Tibial nerve (tissue), 4 donors: ENCODE results near the gene ALK. TPM values are rescaled to one million over a fixed set of nuclear protein-coding genes. Genes with fewer than 3 reads are reported as not detected.

Source experiments
- DNase-seq, 2 donors: peaks; one replicate each; pipeline ENCODE4 v3.0.0-alpha.2; 2019; ENCODE audit warnings: low spot score in 2 of 2
- H3K27ac ChIP-seq, 4 donors: fragments of 200-600 bp; sonication (generic) in 3 of 4; one replicate each; pipeline ENCODE4 v1.5.1; 2017 to 2019; ENCODE audit warnings: mild to moderate bottlenecking in 1 of 4
- H3K27me3 ChIP-seq, 2 donors: fragments of 200-600 bp; sonication (generic) in 1 of 2; one replicate each; pipeline versions ENCODE4 v1.5.1 to v1.6.0; 2017 to 2019
- H3K36me3 ChIP-seq, 3 donors: fragments of 200-600 bp; sonication (generic); one replicate each; pipeline ENCODE4 v1.5.1; 2018 to 2019
- H3K4me1 ChIP-seq, 4 donors: fragments of 200-600 bp; sonication (generic) in 3 of 4; one replicate each; pipeline ENCODE4 v1.5.1; 2017 to 2019
- H3K4me3 ChIP-seq, 4 donors: fragments of 200-600 bp; sonication (generic) in 3 of 4; one replicate each; pipeline ENCODE4 v1.5.1; 2017 to 2019; ENCODE audit warnings: mild to moderate bottlenecking in 1 of 4, moderate library complexity in 1 of 4
- H3K9me3 ChIP-seq, 4 donors: fragments of 200-600 bp; sonication (generic) in 3 of 4; one replicate each; pipeline ENCODE4 v1.5.1; 2017 to 2019
- EP300 ChIP-seq, 2 donors: sonication (generic); formaldehyde crosslinking; IDR thresholded peaks; one replicate each; pipeline ENCODE4 v1.6.1; 2017; ENCODE audit warnings: antibody characterized with exemption in 2 of 2, mild to moderate bottlenecking in 1 of 2
- POLR2A ChIP-seq, 2 donors: fragments of 450-650 bp; IDR thresholded peaks; one replicate each; pipeline ENCODE4 v1.6.1; 2017; ENCODE audit warnings: antibody characterized with exemption in 2 of 2, mild to moderate bottlenecking in 2 of 2, moderate library complexity in 2 of 2
- WGBS, 2 donors: methylation state at CpG; one replicate each; pipeline ENCODE4 v1.1.5; 2018; 5-methylcytosine and 5-hydroxymethylcytosine counted together
- total RNA-seq, 4 donors: library from RNA; depleted of rRNA; stranded (reverse); fragments of >200 nt; gene quantifications; one replicate each; pipeline ENCODE4 v1.1.0, GENCODE V29; 2016
- TF ChIP-seq, protein P1 (sequence below), 5 experiments: fragments of 200-600 bp in 3 of 5; fragments of 450-650 bp in 2 of 5; sonication (generic) in 3 of 5; IDR thresholded peaks; one replicate each; pipeline ENCODE4 v1.5.1; 2016 to 2019; ENCODE audit warnings: antibody characterized with exemption in 5 of 5, mild to moderate bottlenecking in 3 of 5, moderate library complexity in 2 of 5

The ALK gene
- total RNA-seq, 4 donors from 2014 or later = 0.39 to 4.8 (median 0.66) TPM

DNA sequence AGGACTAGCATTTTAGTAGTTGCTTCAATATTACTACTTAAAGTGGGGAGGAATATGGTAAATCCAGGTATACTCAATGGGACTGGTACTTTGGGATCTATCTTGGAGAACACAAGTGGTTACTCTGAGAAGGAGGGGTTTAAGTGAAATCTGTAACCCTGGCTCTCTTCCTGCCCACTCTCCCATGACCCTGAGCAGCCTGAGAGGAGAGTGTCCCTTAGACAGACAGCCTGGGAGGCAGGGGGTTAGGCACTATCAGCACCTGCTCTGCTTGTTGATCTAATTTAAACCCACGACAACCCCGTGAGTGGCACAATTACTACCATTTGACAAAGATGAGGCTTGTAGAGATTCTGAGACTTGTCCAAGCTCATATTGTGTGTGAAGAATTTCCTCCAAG, 395.5 kb downstream of the ALK start:
- H3K4me1 ChIP-seq = peaks cover 0 to 6% (median 0%) of the 10 kb centered on the region in 4 donors
- WGBS, 2 donors = 91 to 94% methylated on average over 2 of the region's 2 CpGs
- DNase-seq = no peak
- no peaks in the 10 kb centered on the region for H3K9me3 ChIP-seq
- H3K4me3 ChIP-seq = no peak overlapping the region
- TF ChIP-seq EP300 (IDR thresholded peaks at IDR 0.05) (no peak), POLR2A (IDR thresholded peaks at IDR 0.05) (no peak)
- TF ChIP-seq, protein P1, sequence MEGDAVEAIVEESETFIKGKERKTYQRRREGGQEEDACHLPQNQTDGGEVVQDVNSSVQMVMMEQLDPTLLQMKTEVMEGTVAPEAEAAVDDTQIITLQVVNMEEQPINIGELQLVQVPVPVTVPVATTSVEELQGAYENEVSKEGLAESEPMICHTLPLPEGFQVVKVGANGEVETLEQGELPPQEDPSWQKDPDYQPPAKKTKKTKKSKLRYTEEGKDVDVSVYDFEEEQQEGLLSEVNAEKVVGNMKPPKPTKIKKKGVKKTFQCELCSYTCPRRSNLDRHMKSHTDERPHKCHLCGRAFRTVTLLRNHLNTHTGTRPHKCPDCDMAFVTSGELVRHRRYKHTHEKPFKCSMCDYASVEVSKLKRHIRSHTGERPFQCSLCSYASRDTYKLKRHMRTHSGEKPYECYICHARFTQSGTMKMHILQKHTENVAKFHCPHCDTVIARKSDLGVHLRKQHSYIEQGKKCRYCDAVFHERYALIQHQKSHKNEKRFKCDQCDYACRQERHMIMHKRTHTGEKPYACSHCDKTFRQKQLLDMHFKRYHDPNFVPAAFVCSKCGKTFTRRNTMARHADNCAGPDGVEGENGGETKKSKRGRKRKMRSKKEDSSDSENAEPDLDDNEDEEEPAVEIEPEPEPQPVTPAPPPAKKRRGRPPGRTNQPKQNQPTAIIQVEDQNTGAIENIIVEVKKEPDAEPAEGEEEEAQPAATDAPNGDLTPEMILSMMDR (IDR thresholded peaks at IDR 0.05) = no peak
- H3K36me3 ChIP-seq = no peaks in the 10 kb centered on the region
- no peaks in the 10 kb centered on the region for H3K27me3 ChIP-seq
- H3K27ac ChIP-seq = no peak overlapping the region

DNA sequence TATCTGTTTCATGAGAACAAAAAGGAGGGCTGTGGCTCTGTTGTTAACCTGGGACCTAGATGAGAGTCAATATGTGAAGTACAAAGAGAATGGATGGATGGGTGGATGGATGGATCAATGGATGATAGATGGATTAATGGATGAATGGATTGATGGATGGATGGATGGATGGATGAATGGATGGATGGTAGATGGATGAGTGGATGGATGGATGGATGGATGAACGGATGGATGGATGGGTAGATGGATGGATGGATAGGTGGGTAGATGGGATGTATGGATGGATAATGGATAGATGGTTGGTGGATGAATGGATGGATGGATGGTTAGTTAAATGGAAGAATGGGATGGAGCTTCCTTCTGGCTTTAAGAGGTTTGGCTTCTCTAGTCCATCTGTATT, 396.7 kb downstream of the ALK start:
- TF ChIP-seq EP300 (IDR thresholded peaks at IDR 0.05) (no peak), POLR2A (IDR thresholded peaks at IDR 0.05) (no peak)
- TF ChIP-seq, protein P1 (IDR thresholded peaks at IDR 0.05) = no peak
- no peak for DNase-seq
- Histone ChIP-seq H3K9me3 (no peaks in the 10 kb centered on the region), H3K36me3 (no peaks in the 10 kb centered on the region), H3K4me1 (peaks cover 0 to 6% (median 0%) of the 10 kb centered on the region in 4 donors), H3K27ac (no peak overlapping the region), H3K27me3 (no peaks in the 10 kb centered on the region), H3K4me3 (no peak overlapping the region)
- WGBS, 2 donors = 97 to 98% methylated on average over 1 of the region's 1 CpG

- Histone ChIP-seq H3K36me3 (no peaks in the 10 kb centered on the region), H3K27me3 (no peaks in the 10 kb centered on the region), H3K4me1 (no peaks in the 10 kb centered on the region), H3K27ac (no peak overlapping the region), H3K4me3 (no peak overlapping the region), H3K9me3 (no peaks in the 10 kb centered on the region)
- no peak for DNase-seq
- 62 to 64% methylated on average over 5 of the region's 5 CpGs for WGBS, 2 donors
- TF ChIP-seq EP300 (IDR thresholded peaks at IDR 0.05) (no peak), POLR2A (IDR thresholded peaks at IDR 0.05) (no peak)
- TF ChIP-seq, protein P1 (IDR thresholded peaks at IDR 0.05) = no peak
Measured at GRCh38 chr2:29522951-29523669, 398.3 kb downstream of the ALK start.

- WGBS, 2 donors = 82 to 83% methylated on average over 5 of the region's 5 CpGs
- no peaks in the 10 kb centered on the region for H3K36me3 ChIP-seq
- TF ChIP-seq EP300 (IDR thresholded peaks at IDR 0.05) = no peak
- no peaks in the 10 kb centered on the region for H3K9me3 ChIP-seq
- no peak overlapping the region for H3K4me3 ChIP-seq
- DNase-seq = no peak
- H3K4me1 ChIP-seq = no peaks in the 10 kb centered on the region
- no peaks in the 10 kb centered on the region for H3K27me3 ChIP-seq
- no peak overlapping the region for H3K27ac ChIP-seq
Measured at GRCh38 chr2:29520001-29520400, 401.4 kb downstream of the ALK start.

DNA sequence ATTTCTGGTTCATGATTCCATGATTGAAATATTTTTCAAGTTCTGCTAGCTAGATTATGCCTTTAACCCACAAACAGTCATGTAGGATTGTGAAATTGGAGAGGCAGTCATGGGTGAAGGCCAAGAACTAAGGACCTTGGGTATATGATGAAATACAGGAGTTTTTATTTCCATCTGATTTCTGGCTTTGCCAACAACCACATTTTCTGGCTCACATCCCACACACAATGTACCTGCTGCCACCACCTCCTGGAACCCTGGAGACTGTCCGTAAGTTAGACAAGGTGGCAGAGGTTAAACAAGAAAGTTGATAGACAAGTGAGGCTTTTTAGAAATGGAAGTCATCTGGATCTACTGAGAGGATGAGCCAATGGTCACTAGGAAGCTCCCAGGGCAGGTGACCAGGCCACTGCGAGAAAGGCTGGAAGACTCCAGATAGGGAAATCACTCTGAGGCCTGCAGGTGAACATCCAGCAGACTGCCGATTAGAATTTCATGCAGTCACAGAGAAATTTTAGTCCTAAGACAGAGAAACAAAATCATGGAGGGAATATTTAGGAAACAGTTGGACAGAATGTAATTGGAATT, 402.0 kb downstream of the ALK start:
- Histone ChIP-seq H3K4me3 (no peak overlapping the region), H3K27ac (no peak overlapping the region), H3K4me1 (no peaks in the 10 kb centered on the region), H3K27me3 (no peaks in the 10 kb centered on the region), H3K36me3 (no peaks in the 10 kb centered on the region), H3K9me3 (no peaks in the 10 kb centered on the region)
- WGBS, 2 donors = 92 to 95% methylated on average over 3 of the region's 3 CpGs
- DNase-seq = no peak
- no peak for TF ChIP-seq POLR2A (IDR thresholded peaks at IDR 0.05)
- TF ChIP-seq, protein P1 (IDR thresholded peaks at IDR 0.05) = no peak
- TF ChIP-seq EP300 (IDR thresholded peaks at IDR 0.05) = no peak
